ENCODE results near the gene CCNB1IP1. TPM values are rescaled to one million over a fixed set of nuclear protein-coding genes. Genes with fewer than 3 reads are reported as not detected.
A peak's percentile ranks its signal among the peaks of the same experiment; 100 is the strongest.

Gene CCNB1IP1
- total and polyA plus RNA-seq, 2 of the 8 experiments (the other 6 are each of a cell fraction or from before 2014, with no cell fraction given), result 173 to 277 TPM

- H3K4me2 ChIP-seq (ENCODE audit: insufficient read depth in 1 of 2, low read depth in 2 of 2, low read length in 2 of 2), result no peak overlapping the region; a peak in 1 of 4 replicates
- FAIRE-seq (no peak), DNase-seq (ENCODE audit: low read depth in 1 of 2, low spot score in 2 of 2) (no peak)
- no peak overlapping the region for H4K91ac ChIP-seq (replicated peaks; ENCODE audit: insufficient read length, low read length)
- no peak overlapping the region for H4K5ac ChIP-seq (ENCODE audit: insufficient read length, low read depth, low read length)
- TF ChIP-seq JUN (IDR thresholded peaks at IDR 0.05; ENCODE audit: low read depth, low read length), result no peak
- no peak for TF ChIP-seq GABPA (IDR thresholded peaks at IDR 0.05; ENCODE audit: borderline replicate concordance, insufficient read depth, low read length)
- no peak for TF ChIP-seq BRCA1 (IDR thresholded peaks at IDR 0.05; ENCODE audit: low read depth, low read length)
- TF ChIP-seq PHF8 (conservative IDR thresholded peaks at IDR 0.05; ENCODE audit: low read depth, low read length), result no peak
- TF ChIP-seq KDM4A (IDR thresholded peaks at IDR 0.05; ENCODE audit: low read depth, low read length, severe bottlenecking), result no peak
- no peak overlapping the region for H3K56ac ChIP-seq (replicated peaks; ENCODE audit: insufficient read length, low read depth, low read length)
- peaks cover 23 to 44% of the 10 kb centered on the region in 2 experiments for H3K79me2 ChIP-seq (ENCODE audit: control insufficient read depth in 1 of 2, insufficient read depth in 2 of 2, low read length in 2 of 2)
- no peak overlapping the region for H3K4me3 ChIP-seq (ENCODE audit: extremely low read depth in 1 of 4, insufficient read depth in 2 of 4, low read depth in 3 of 4, low read length in 4 of 4)
- 0 out of 2 replicates have a peak, but pooled peaks cover 2% of the 10 kb centered on the region for H3K23me2 ChIP-seq (ENCODE audit: low read depth, low read length)
- H3K4me1 ChIP-seq (replicated peaks in 1 of 4; ENCODE audit: control insufficient read depth in 3 of 4, insufficient read depth in 4 of 4, low read length in 3 of 4), result peaks cover 0 to 3% (median 0%) of the 10 kb centered on the region in 4 experiments; a peak in 3 of 7 replicates
- POLR2A ChIA-PET (ENCODE audit: partially characterized antibody), result interaction anchor here (0.6 to 10.1 kb wide), 10 partner anchors 8 to 294 kb away, joined by 3 to 215 read pairs (median 3); partner anchors contain the start of genes APEX1 and PARP2
- H3K9ac ChIP-seq (replicated peaks in 1 of 4; ENCODE audit: extremely low read depth in 1 of 4, low read depth in 3 of 4, low read length in 3 of 4), result no peak overlapping the region
- H2AK5ac ChIP-seq (ENCODE audit: low read depth, low read length), result no peak overlapping the region
- H3K27me3 ChIP-seq (replicated peaks in 1 of 4; ENCODE audit: control insufficient read depth in 3 of 4, extremely low read depth in 1 of 4, insufficient read depth in 3 of 4, low read length in 3 of 4), result no peaks in the 10 kb centered on the region
- CTCF ChIA-PET (ENCODE audit: partially characterized antibody), result interaction anchor here (0.5 kb wide), 1 partner anchor 16 kb away, joined by 3 read pairs; no protein-coding TSS in a partner anchor
- H4K20me1 ChIP-seq (replicated peaks in 1 of 2; ENCODE audit: control insufficient read depth in 1 of 2, insufficient read depth in 2 of 2, low read length in 2 of 2), result peaks cover 0 to 1% of the 10 kb centered on the region in 2 experiments
- H3K14ac ChIP-seq (ENCODE audit: insufficient read length), result no peak overlapping the region
- no peak overlapping the region for H3K18ac ChIP-seq (ENCODE audit: extremely low read depth, low read length)
- no peak overlapping the region for H2BK120ac ChIP-seq (replicated peaks; ENCODE audit: low read depth, low read length)
- no peak overlapping the region for H3K4ac ChIP-seq (replicated peaks; ENCODE audit: insufficient read length, low read depth, low read length)
- no peak overlapping the region for H2BK5ac ChIP-seq (ENCODE audit: low read depth, low read length)
- no peak overlapping the region for H4K8ac ChIP-seq (ENCODE audit: extremely low read depth, insufficient read depth, low read length)
- H3K36me3 ChIP-seq (ENCODE audit: control insufficient read depth in 2 of 4, insufficient read depth in 4 of 4, low read length in 3 of 4), result peaks cover 0 to 4% (median 3%) of the 10 kb centered on the region in 4 experiments; a peak in 4 of 8 replicates
- 85% methylated on average over 7 of the region's 7 CpGs; no CpG with 5 or more reads in 1 of the 2 experiments for WGBS, 2 experiments (ENCODE audit: extremely low coverage in 1 of 2, insufficient coverage in 1 of 2, insufficient read length in 1 of 2, insufficient replicate concordance in 2 of 2, low coverage in 1 of 2, low lambda C conversion rate in 2 of 2, missing lambda C conversion rate in 1 of 2)
- no peak overlapping the region for H2BK20ac ChIP-seq (ENCODE audit: low read length)
- peak overlapping the region; percentile 82; the same call in 1 of the 2 replicates for H2BK12ac ChIP-seq (ENCODE audit: low read depth, low read length)
- no peak overlapping the region for H3K23ac ChIP-seq (ENCODE audit: insufficient read length)
- H2AFZ ChIP-seq (ENCODE audit: low read length), result no peak overlapping the region
- no peaks in the 10 kb centered on the region for H3K79me1 ChIP-seq (ENCODE audit: low read depth, low read length)
- H3K9me3 ChIP-seq (ENCODE audit: insufficient read depth in 2 of 2, low read depth in 1 of 2, low read length in 1 of 2), result no peaks in the 10 kb centered on the region
- H2BK15ac ChIP-seq (ENCODE audit: low read length), result no peak overlapping the region
- no peak overlapping the region for H3K27ac ChIP-seq (ENCODE audit: low read depth, low read length)
Measured at GRCh38 chr14:20334017-20334416, 938 bp upstream of the CCNB1IP1 start.
